GM12865 (cell line): Measurements from ENCODE around the gene NTMT1.

Experiments used
- DNase-seq: peaks from one replicate; pipeline ENCODE4 v3.0.0; 2010; ENCODE audit warnings: low read depth
- H3K4me3 ChIP-seq: 2 replicates; pipeline ENCODE4 v1.5.1; 2011; ENCODE audit warnings: mild to moderate bottlenecking, low read depth, low read length, control low read depth
- TF ChIP-seq, protein P1 (sequence below): IDR thresholded peaks from 2 replicates; pipeline ENCODE4 v1.5.1; 2011; ENCODE audit warnings: low read length, control low read depth, low read depth, inconsistent platforms; ENCODE audit not compliant: insufficient read depth; ENCODE audit errors: missing control alignments

Gene NTMT1

DNA sequence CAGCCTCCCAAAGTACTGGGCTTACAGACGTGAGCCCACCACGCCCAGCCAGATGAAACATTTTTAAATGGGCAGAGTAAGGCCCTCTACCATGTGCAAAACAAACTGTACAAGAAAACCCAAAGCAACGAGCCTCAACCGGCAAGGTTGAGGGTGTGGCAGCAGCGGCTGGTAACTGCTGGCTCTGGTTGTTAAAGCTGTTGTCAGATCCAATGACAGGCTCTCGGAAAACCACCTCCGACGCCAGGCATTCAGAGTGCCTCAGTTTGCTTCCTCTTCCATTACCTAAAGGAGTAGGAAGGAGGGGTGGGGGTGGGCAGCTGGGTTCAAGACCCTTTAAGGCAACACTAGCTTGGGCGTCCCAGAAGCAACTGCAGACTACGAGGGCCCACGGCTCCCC, 18.4 kb downstream of the NTMT1 start:
- TF ChIP-seq, protein P1, sequence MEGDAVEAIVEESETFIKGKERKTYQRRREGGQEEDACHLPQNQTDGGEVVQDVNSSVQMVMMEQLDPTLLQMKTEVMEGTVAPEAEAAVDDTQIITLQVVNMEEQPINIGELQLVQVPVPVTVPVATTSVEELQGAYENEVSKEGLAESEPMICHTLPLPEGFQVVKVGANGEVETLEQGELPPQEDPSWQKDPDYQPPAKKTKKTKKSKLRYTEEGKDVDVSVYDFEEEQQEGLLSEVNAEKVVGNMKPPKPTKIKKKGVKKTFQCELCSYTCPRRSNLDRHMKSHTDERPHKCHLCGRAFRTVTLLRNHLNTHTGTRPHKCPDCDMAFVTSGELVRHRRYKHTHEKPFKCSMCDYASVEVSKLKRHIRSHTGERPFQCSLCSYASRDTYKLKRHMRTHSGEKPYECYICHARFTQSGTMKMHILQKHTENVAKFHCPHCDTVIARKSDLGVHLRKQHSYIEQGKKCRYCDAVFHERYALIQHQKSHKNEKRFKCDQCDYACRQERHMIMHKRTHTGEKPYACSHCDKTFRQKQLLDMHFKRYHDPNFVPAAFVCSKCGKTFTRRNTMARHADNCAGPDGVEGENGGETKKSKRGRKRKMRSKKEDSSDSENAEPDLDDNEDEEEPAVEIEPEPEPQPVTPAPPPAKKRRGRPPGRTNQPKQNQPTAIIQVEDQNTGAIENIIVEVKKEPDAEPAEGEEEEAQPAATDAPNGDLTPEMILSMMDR = no peak
- no peak overlapping the region for H3K4me3 ChIP-seq
- DNase-seq = no peak

- TF ChIP-seq, protein P1 = no peak
- DNase-seq = no peak
- no peak overlapping the region for H3K4me3 ChIP-seq
These were observed 18.9 kb downstream of the NTMT1 start for GRCh38 chr9:129644902-129645301.

DNA sequence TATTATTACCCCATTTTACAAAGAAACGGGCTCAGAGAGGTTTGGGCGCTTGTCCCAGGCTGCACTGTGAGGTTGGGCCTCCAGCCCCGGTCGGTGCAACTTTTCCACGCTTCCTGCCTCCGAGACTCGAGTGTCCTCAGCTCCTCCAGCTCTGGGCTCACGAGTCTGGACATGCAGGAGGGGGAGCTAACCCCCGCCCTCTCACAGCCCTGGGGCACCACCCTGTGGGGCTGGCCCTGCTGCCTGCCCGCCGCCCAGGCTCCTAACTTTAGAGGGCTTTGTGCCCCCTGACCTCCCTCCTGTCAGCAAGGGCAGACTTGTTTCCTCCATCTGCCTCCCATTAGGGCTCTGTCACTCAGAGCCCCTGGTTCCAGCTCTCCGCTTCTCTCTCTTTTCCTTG, 20.3 kb downstream of the NTMT1 start:
- DNase-seq = no peak
- TF ChIP-seq, protein P1 = no peak
- no peak overlapping the region for H3K4me3 ChIP-seq

DNA sequence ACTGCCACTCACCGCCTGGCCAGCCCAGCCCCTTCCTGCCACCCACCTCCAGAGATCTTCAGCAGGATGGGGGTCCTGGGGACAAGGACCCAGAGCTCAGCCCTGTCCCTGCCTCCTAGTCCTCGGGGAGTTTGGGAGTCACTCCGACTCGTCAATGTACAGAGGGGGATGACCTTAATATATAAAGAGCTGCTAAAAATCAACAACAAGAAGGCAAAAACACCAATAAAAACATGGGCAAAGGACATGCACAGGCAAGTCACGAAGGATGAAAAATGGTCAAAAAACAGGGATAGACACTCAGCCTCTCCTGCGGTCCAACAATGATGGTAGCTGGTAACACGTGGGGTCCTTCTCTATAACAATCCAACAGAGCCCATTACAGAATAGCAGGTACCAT, 20.7 kb downstream of the NTMT1 start:
- DNase-seq = no peak
- H3K4me3 ChIP-seq = no peak overlapping the region
- TF ChIP-seq, protein P1 = no peak

DNA sequence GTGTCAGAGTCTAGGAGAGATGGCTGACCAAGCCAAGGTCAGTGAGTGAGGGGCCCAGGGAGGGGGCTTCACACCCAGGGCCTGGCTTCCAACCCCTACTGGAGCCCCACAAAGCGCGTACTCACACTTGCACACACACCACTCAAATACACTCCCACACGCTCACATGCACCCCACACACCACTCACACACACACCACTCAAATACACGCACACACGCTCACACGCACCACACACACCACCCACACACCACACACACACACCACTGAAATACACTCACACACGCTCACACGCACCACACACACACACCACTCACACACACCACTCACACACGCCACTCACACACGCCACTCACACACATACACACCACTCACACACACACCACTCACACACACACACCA, 21.7 kb downstream of the NTMT1 start:
- TF ChIP-seq, protein P1 = no peak
- H3K4me3 ChIP-seq = no peak overlapping the region
- DNase-seq = no peak

GRCh38 chr9:129648092-129648763, 22.3 kb downstream of the NTMT1 start:
- DNase-seq = no peak
- no peak overlapping the region for H3K4me3 ChIP-seq
- TF ChIP-seq, protein P1 = no peak

DNA sequence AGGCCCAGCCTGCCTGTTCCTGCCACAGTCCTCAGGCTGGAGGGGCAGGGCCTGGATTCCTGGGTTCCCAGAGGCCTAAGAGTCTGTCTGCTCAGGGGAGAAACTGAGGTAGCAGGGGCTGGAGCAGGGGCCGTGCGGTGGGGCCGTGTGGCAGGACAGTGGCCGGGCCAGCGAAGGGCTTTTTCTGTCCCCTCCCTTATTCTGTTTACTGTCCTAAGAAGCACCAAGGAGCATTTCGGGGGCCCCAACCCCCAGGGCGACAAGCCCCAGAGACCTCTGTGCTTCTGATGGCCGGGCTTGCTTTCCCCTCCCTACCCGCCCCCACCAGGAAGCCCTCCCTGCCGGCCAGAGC, 22.8 kb downstream of the NTMT1 start:
- no peak for DNase-seq
- no peak overlapping the region for H3K4me3 ChIP-seq
- TF ChIP-seq, protein P1 = no peak
